Keratinocyte (primary cell): ENCODE data around the gene LRRC4C. TPM values are rescaled to one million over a fixed set of nuclear protein-coding genes. Genes with fewer than 3 reads are reported as not detected.

Experiments
- DNase-seq: peaks from one replicate; pipeline ENCODE4 v3.0.0-alpha.2; 2011; ENCODE audit warnings: low read depth, missing footprints, low spot score
- FAIRE-seq: peaks from 2 replicates; lab custom pipeline; 2011; peaks lifted over from hg19 to GRCh38; lab: Jason Lieb, UNC
- H2AFZ ChIP-seq: 2 replicates; pipeline ENCODE4 v1.6.0; 2012; ENCODE audit warnings: low read length, control low read depth, inconsistent platforms; ENCODE audit not compliant: control insufficient read depth
- H3K27ac ChIP-seq: 2 replicates; pipeline ENCODE4 v1.5.1; 2011; ENCODE audit warnings: low read length; ENCODE audit not compliant: control insufficient read depth, insufficient read depth
- H3K27me3 ChIP-seq: 3 replicates; pipeline ENCODE4 v1.6.0; 2011; ENCODE audit warnings: low read length; ENCODE audit not compliant: control insufficient read depth, insufficient read depth; ENCODE audit errors: extremely low read depth
- H3K36me3 ChIP-seq, 2 experiments: 2 replicates in 1 of 2; 3 replicates in 1 of 2; pipeline ENCODE4 v1.5.1; 2011; ENCODE audit warnings: low read length in 2 of 2, mild to moderate bottlenecking in 1 of 2; ENCODE audit not compliant: control insufficient read depth in 2 of 2, insufficient read depth in 2 of 2; ENCODE audit errors: extremely low read depth in 1 of 2
- H3K4me1 ChIP-seq: 3 replicates; pipeline ENCODE4 v1.5.1; 2011; ENCODE audit warnings: low read length; ENCODE audit not compliant: control insufficient read depth, insufficient read depth; ENCODE audit errors: extremely low read depth
- H3K4me2 ChIP-seq: 3 replicates; pipeline ENCODE4 v1.6.0; 2011; ENCODE audit warnings: low read depth, low read length; ENCODE audit not compliant: control insufficient read depth, insufficient read depth; ENCODE audit errors: extremely low read depth
- H3K4me3 ChIP-seq, 3 experiments: fragments of 200-600 bp in 1 of 3; sonication (generic) in 1 of 3; 2 replicates in 2 of 3; 3 replicates in 1 of 3; pipeline ENCODE4 v1.5.1; 2011 to 2016; ENCODE audit warnings: low read length in 3 of 3, mild to moderate bottlenecking in 3 of 3, control low read depth in 2 of 3, inconsistent platforms in 1 of 3, low read depth in 1 of 3, mixed read lengths in 1 of 3, mixed run types in 1 of 3, moderate library complexity in 1 of 3; ENCODE audit not compliant: control insufficient read depth in 2 of 3, insufficient read depth in 2 of 3; ENCODE audit errors: extremely low read depth in 1 of 3
- H3K79me2 ChIP-seq: 2 replicates; pipeline ENCODE4 v1.6.0; 2012; ENCODE audit warnings: low read length; ENCODE audit not compliant: control insufficient read depth, insufficient read depth
- H3K9ac ChIP-seq: 3 replicates; pipeline ENCODE4 v1.6.0; 2011; ENCODE audit warnings: low read length; ENCODE audit not compliant: control insufficient read depth, insufficient read depth; ENCODE audit errors: extremely low read depth
- H3K9me1 ChIP-seq: 3 replicates; pipeline ENCODE4 v1.6.0; 2011; ENCODE audit warnings: low read length; ENCODE audit not compliant: control insufficient read depth, insufficient read depth; ENCODE audit errors: extremely low read depth
- H3K9me3 ChIP-seq: 2 replicates; pipeline ENCODE4 v1.5.1; 2012; ENCODE audit warnings: low read depth, low read length; ENCODE audit not compliant: control insufficient read depth
- H4K20me1 ChIP-seq: 3 replicates; pipeline ENCODE4 v1.6.0; 2011; ENCODE audit warnings: low read length; ENCODE audit not compliant: control insufficient read depth, insufficient read depth; ENCODE audit errors: extremely low read depth
- CTCF ChIP-seq, 3 experiments: IDR thresholded peaks in 1 of 3; conservative IDR thresholded peaks in 1 of 3; optimal IDR thresholded peaks in 1 of 3; 2 replicates in 2 of 3; 3 replicates in 1 of 3; pipeline versions ENCODE3 to v1.5.1; 2011; ENCODE audit warnings: low read length in 3 of 3, mild to moderate bottlenecking in 3 of 3, moderate library complexity in 2 of 3, control low read depth in 1 of 3, inconsistent platforms in 1 of 3; ENCODE audit not compliant: insufficient read depth in 2 of 3; ENCODE audit errors: extremely low read depth in 1 of 3
- EZH2 ChIP-seq: IDR thresholded peaks from one replicate; pipeline ENCODE4 v1.6.1; 2012; ENCODE audit warnings: inconsistent platforms, mild to moderate bottlenecking, low read length, moderate library complexity
- dilution Hi-C: fragments of 300-500 bp; cut with MboI; formaldehyde crosslinking; loops from one replicate; pipeline ENCODE4 v1.7.0; 2020; ENCODE audit warnings: low sequenced_read_pairs; ENCODE audit not compliant: extremely low pct_ligation_motif_present
- polyA plus RNA-seq, 5 experiments: library from polyadenylated mRNA; depleted of rRNA in 3 of 5; stranded (reverse) in 3 of 5; stranded (forward) in 1 of 5; unstranded in 1 of 5; fragments of >200 nt; gene quantifications; 1 replicate in 1 of 5; 2 replicates in 3 of 5; 3 replicates in 1 of 5; pipeline versions ENCODE4 v1.2.1 to v1.2.3, GENCODE V29; 2011 to 2012; ENCODE audit warnings: missing spikeins in 2 of 5, low read depth in 1 of 5, low replicate concordance in 1 of 5

The LRRC4C gene
- polyA plus RNA-seq, 1 donor (not counting 4 experiments of a cell fraction or from before 2014, with no cell fraction given): not detected

- H3K9ac ChIP-seq: no peak overlapping the region
- H2AFZ ChIP-seq: no peak overlapping the region
- H3K9me1 ChIP-seq: no peaks in the 10 kb centered on the region
- dilution Hi-C loops: no loop called here
- H4K20me1 ChIP-seq: no peaks in the 10 kb centered on the region
- H3K9me3 ChIP-seq: no peaks in the 10 kb centered on the region
- no peak overlapping the region for H3K4me3 ChIP-seq
- no peaks in the 10 kb centered on the region for H3K27me3 ChIP-seq
- no peak for TF ChIP-seq EZH2
- TF ChIP-seq CTCF (optimal IDR thresholded peaks at IDR 0.05 in 1 of 3, IDR thresholded peaks at IDR 0.05 in 1 of 3, conservative IDR thresholded peaks at IDR 0.05 in 1 of 3; ENCODE audit: extremely low read depth in 1 of 3, insufficient read depth in 2 of 3, low read length in 3 of 3): no peak
- no peaks in the 10 kb centered on the region for H3K36me3 ChIP-seq
- DNase-seq: no peak
- H3K79me2 ChIP-seq: no peaks in the 10 kb centered on the region
- FAIRE-seq: no peak
- H3K4me2 ChIP-seq: no peak overlapping the region
- no peaks in the 10 kb centered on the region for H3K4me1 ChIP-seq
- H3K27ac ChIP-seq: no peak overlapping the region
These were observed 268.9 kb downstream of the LRRC4C start for GRCh38 chr11:41190437-41191082.

DNA sequence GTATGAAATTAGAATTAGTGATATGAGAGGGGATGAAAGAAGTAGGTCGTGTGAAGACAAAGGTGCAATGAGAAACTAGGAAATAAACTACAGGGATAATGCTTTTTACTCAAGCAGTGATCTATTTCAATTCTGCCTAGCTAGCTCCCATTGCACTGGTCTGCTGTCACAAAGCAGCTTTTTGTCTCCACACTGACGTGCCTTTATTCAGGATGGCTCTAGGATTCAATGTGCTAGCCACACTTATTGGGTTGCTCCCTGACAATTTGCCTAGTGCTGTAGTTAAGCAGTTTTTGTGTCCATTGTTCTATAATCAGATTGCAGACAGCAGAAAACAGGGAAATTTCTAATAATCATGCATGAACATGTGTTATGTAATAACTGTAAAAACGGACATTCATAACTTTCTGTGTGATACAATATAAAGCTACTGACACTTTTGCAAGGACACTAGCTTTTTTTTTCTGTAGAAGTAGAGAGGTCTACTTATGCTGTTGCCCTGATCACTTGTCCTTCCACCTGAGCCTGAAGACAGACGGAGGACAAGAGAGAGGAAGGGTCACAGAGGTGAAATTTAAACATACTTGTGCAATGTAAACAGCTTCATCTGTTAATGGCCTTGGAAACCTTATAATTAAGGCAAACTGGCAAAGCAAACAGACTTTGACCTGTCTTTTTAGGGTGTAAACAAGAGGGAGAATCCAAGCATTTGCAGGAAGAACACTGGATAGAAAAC lies 269.6 kb downstream of the LRRC4C start:
- Histone ChIP-seq H3K36me3 (no peaks in the 10 kb centered on the region), H3K4me3 (no peak overlapping the region)
- dilution Hi-C loops: no loop called here

More for the DNA sequence above, 269.6 kb downstream of the LRRC4C start:
- no peaks in the 10 kb centered on the region for H3K4me1 ChIP-seq
- H3K9me3 ChIP-seq: no peaks in the 10 kb centered on the region
- H3K79me2 ChIP-seq: no peaks in the 10 kb centered on the region
- H4K20me1 ChIP-seq: no peaks in the 10 kb centered on the region
- H3K4me2 ChIP-seq: no peak overlapping the region
- no peak for DNase-seq
- H3K27ac ChIP-seq: no peak overlapping the region
- no peaks in the 10 kb centered on the region for H3K27me3 ChIP-seq
- no peak for TF ChIP-seq EZH2
- no peak for TF ChIP-seq CTCF (optimal IDR thresholded peaks at IDR 0.05 in 1 of 3, IDR thresholded peaks at IDR 0.05 in 1 of 3, conservative IDR thresholded peaks at IDR 0.05 in 1 of 3; ENCODE audit: extremely low read depth in 1 of 3, insufficient read depth in 2 of 3, low read length in 3 of 3)
- H3K9me1 ChIP-seq: no peaks in the 10 kb centered on the region
- H3K9ac ChIP-seq: no peak overlapping the region
- H2AFZ ChIP-seq: no peak overlapping the region
- no peak for FAIRE-seq
